GM21528 (cell line): ENCODE data around the gene TBX3.

Experiments
- ATAC-seq: cut with Tn5 transposase; IDR thresholded peaks from one replicate; pipeline ENCODE4 v1.9.1; 2021; ENCODE audit warnings: mild to moderate bottlenecking, moderate library complexity; ENCODE audit not compliant: unreplicated experiment, low FRiP score

The TBX3 gene

GRCh38 chr12:114636723-114637480 lies 47.1 kb downstream of the TBX3 start:
- no peak for ATAC-seq

- no peak for ATAC-seq
Observed at GRCh38 chr12:114631242-114631641, 52.7 kb downstream of the TBX3 start.

GRCh38 chr12:114628199-114628598 lies 55.8 kb downstream of the TBX3 start:
- no peak for ATAC-seq

- ATAC-seq, result no peak
Observed at GRCh38 chr12:114627393-114627792, 56.6 kb downstream of the TBX3 start.

GRCh38 chr12:114625294-114625851 lies 58.6 kb downstream of the TBX3 start:
- no peak for ATAC-seq

GRCh38 chr12:114623737-114624136 lies 60.2 kb downstream of the TBX3 start:
- no peak for ATAC-seq
